K562 (cell line): Measurements from ENCODE around the gene RO60. TPM values are rescaled to one million over a fixed set of nuclear protein-coding genes. Genes with fewer than 3 reads are reported as not detected.

Experiments
- BCLAF1 ChIP-seq, 2 experiments: fragments of 450-650 bp in 1 of 2; IDR thresholded peaks; 2 replicates each; pipeline ENCODE4 v1.6.1; 2011 to 2017; ENCODE audit warnings: low read depth in 2 of 2, antibody characterized with exemption in 1 of 2, borderline replicate concordance in 1 of 2, low read length in 1 of 2, mild to moderate bottlenecking in 1 of 2, mixed read lengths in 1 of 2; ENCODE audit not compliant: control insufficient read depth in 1 of 2
- CBFA2T3 ChIP-seq: fragments of 450-650 bp; IDR thresholded peaks from 2 replicates; pipeline ENCODE4 v1.6.1; 2017
- CBX3 ChIP-seq, 2 experiments: IDR thresholded peaks; 1 replicate in 1 of 2; 2 replicates in 1 of 2; pipeline ENCODE4 v1.6.1; 2012; ENCODE audit warnings: inconsistent platforms in 2 of 2, low read length in 2 of 2, borderline replicate concordance in 1 of 2, control low read depth in 1 of 2
- CXXC5 ChIP-seq: fragments of 250-450 bp; sonication (Bioruptor Pico); IDR thresholded peaks from 2 replicates; pipeline ENCODE4 v1.8.0; 2022; ENCODE audit warnings: inconsistent platforms, mild to moderate bottlenecking, moderate library complexity
- DMBX1 ChIP-seq: fragments of 250-450 bp; sonication (Bioruptor Pico); IDR thresholded peaks from 2 replicates; pipeline ENCODE4 v1.8.0; 2022; ENCODE audit warnings: inconsistent platforms, mild to moderate bottlenecking, moderate library complexity, borderline replicate concordance
- GABPB1 ChIP-seq: sonication (generic); formaldehyde crosslinking; IDR thresholded peaks from 2 replicates; pipeline ENCODE4 v1.8.0; 2022; ENCODE audit warnings: mild to moderate bottlenecking, missing genetic modification reagents
- HMBOX1 ChIP-seq: sonication (generic); IDR thresholded peaks from 2 replicates; pipeline ENCODE4 v1.6.1; 2016
- SRF ChIP-seq, 2 experiments: fragments of 250-450, 450-650 bp in 1 of 2; sonication (Bioruptor Pico) in 1 of 2; sonication (generic) in 1 of 2; formaldehyde crosslinking; IDR thresholded peaks; 2 replicates each; pipeline versions ENCODE4 v1.5.0 to v1.5.1; 2020 to 2022; ENCODE audit warnings: mild to moderate bottlenecking in 1 of 2, missing genetic modification reagents in 1 of 2
- ZBTB11 ChIP-seq, 3 experiments: fragments of 200-800 bp in 1 of 3; fragments of 250-450 bp in 1 of 3; fragments of 450-650 bp in 1 of 3; sonication (Bioruptor Pico) in 1 of 3; sonication (Bioruptor generic) in 1 of 3; formaldehyde crosslinking in 1 of 3; IDR thresholded peaks; 2 replicates each; pipeline versions ENCODE4 v1.6.1 to v1.8.0; 2016 to 2022; ENCODE audit warnings: mild to moderate bottlenecking in 2 of 3, missing genetic modification characterization in 2 of 3, missing compliant biosample characterization in 1 of 3, moderate library complexity in 1 of 3
- ZFP1 ChIP-seq: fragments of 450-650 bp; formaldehyde crosslinking; IDR thresholded peaks from 2 replicates; pipeline ENCODE4 v1.4.0; 2020; ENCODE audit warnings: mild to moderate bottlenecking, mixed read lengths
- ZNF384 ChIP-seq: IDR thresholded peaks from 2 replicates; pipeline ENCODE4 v1.6.1; 2012; ENCODE audit warnings: low read depth, low read length, improper control_type of control experiment
- polyA plus RNA-seq, 8 experiments: library from polyadenylated mRNA; depleted of rRNA in 4 of 8; stranded (reverse) in 5 of 8; unstranded in 3 of 8; fragments of >200 nt; fragmentation: Nextera tagmentation in 2 of 8; fragmentation: Illumina TruSeq in 1 of 8; extraction: Ambion mirVana in 2 of 8; extraction: Trizol in 1 of 8; gene quantifications; 2 replicates each; pipeline versions ENCODE4 v1.2.1 to v1.2.3, GENCODE V29; 2011 to 2014; ENCODE audit warnings: inconsistent platforms in 1 of 8, missing spikeins in 1 of 8
- total RNA-seq, 7 experiments: library from RNA; depleted of rRNA in 6 of 7; stranded (reverse); fragments of >200 nt in 6 of 7; fragmentation: Illumina TruSeq in 2 of 7; extraction: Trizol in 2 of 7; gene quantifications; 2 replicates each; pipeline versions ENCODE4 v1.2.1 to v1.2.3, GENCODE V29; 2011 to 2021; ENCODE audit warnings: low replicate concordance in 1 of 7

Gene RO60
- total and polyA plus RNA-seq, 9 of the 15 experiments (the other 6 are each of a cell fraction or from before 2014, with no cell fraction given), result 24.9 to 187 (median 101) TPM

DNA sequence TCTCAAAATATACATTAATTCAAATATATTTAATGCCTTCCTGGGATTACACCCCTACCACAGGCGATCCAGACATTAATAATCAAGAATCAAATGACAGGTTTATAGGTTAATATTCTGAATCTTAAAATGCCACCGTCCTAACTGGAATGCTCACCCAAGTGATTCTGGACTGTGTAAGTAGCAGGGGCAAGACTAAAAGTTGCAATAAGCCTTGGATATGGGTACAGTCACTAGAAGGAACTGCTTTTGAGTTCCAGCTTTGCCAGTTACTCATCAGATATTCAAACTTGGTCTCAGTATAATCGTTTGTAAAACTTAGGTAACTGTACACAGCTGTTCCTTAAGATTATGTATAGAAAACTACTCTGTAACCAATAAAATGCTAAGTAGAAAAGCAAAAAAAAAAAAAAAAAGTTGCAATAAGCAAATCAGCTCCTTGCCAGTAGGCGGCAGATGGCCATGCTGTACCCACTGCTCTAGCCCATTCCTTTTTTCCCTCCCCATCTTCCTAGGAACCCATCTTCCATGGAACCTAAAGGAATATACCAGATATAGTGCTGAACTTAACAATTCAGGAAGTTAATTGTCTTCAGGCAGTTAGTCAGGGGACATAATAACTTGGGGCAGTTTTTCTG is 10.5 kb downstream of the RO60 start (continued):
- TF ChIP-seq BCLAF1 (IDR thresholded peaks at IDR 0.05; ENCODE audit: borderline replicate concordance in 1 of 2, control insufficient read depth in 1 of 2, low read depth in 2 of 2, low read length in 1 of 2), result 0 out of 4 replicates have a peak, but pooled peaks of 1 of the 2 experiments have one; percentile 48
- TF ChIP-seq HMBOX1, result peak; percentile 76
- no peak for TF ChIP-seq CBFA2T3
- 0 out of 4 replicates have a peak, but pooled peaks of 1 of the 2 experiments have one; percentile 12 for TF ChIP-seq SRF (CRISPR knock-in tag; IDR thresholded peaks at IDR 0.05)
- TF ChIP-seq ZNF384, result peak; percentile 99
- 0 out of 2 replicates have a peak, but pooled peaks have one; percentile 61 for TF ChIP-seq GABPB1 (CRISPR knock-in tag)
- TF ChIP-seq CXXC5 (CRISPR knock-in tag), result peak; percentile 31; the same call in 1 of the 2 replicates
- peak in 1 of 3 experiments; percentile 56; a peak in 1 of 6 replicates for TF ChIP-seq ZBTB11 (CRISPR knock-in tag; IDR thresholded peaks at IDR 0.05)
- TF ChIP-seq ZFP1 (CRISPR knock-in tag), result no peak
- TF ChIP-seq DMBX1 (CRISPR knock-in tag), result peak; percentile 12; the same call in 1 of the 2 replicates
- TF ChIP-seq CBX3 (IDR thresholded peaks at IDR 0.05; ENCODE audit: borderline replicate concordance in 1 of 2, low read length in 2 of 2), result peak in 1 of 2 experiments; percentile 44; a peak in 1 of 3 replicates
